Fibroblast of skin of right biceps (primary cell): ENCODE results near the gene PSD4.

Experiments
- DNase-seq: peaks from one replicate; pipeline ENCODE4 v3.0.0-alpha.2; 2013

Gene PSD4

GRCh38 chr2:113240915-113241911 lies 67.4 kb downstream of the PSD4 start:
- peak; percentile 98 for DNase-seq

- DNase-seq: no peak
Measured at GRCh38 chr2:113242327-113242726, 68.6 kb downstream of the PSD4 start.

- DNase-seq: no peak
Measured at GRCh38 chr2:113245276-113245711, 71.5 kb downstream of the PSD4 start.

- no peak for DNase-seq
Measured at GRCh38 chr2:113246606-113247005, 72.8 kb downstream of the PSD4 start.

GRCh38 chr2:113248997-113249770 lies 75.4 kb downstream of the PSD4 start:
- DNase-seq: peak; percentile 74

GRCh38 chr2:113251118-113251517 lies 77.3 kb downstream of the PSD4 start:
- DNase-seq: no peak

GRCh38 chr2:113252047-113252590 lies 78.3 kb downstream of the PSD4 start:
- DNase-seq: no peak

GRCh38 chr2:113253453-113253852 lies 79.7 kb downstream of the PSD4 start:
- no peak for DNase-seq

GRCh38 chr2:113255140-113256070 lies 81.6 kb downstream of the PSD4 start:
- DNase-seq: peak; percentile 44

GRCh38 chr2:113257516-113258264 lies 83.9 kb downstream of the PSD4 start:
- DNase-seq: peak; percentile 46

- no peak for DNase-seq
Measured at GRCh38 chr2:113258471-113259147, 84.8 kb downstream of the PSD4 start.
